CD8-positive, alpha-beta memory T cell (primary cell): ENCODE results near the gene RBSN. TPM values are rescaled to one million over a fixed set of nuclear protein-coding genes. Genes with fewer than 3 reads are reported as not detected.
A peak's percentile ranks its signal among the peaks of the same experiment; 100 is the strongest.

Source experiments
- CTCF ChIA-PET: fragments of 350-600 bp; sonication (Branson Sonifier 250); formaldehyde crosslinking; loops from one replicate; lab custom pipeline; 2021; ENCODE audit warnings: antibody characterized with exemption; lab: Charles Lee
- POLR2A ChIA-PET: fragments of 350-600 bp; sonication (Branson Sonifier 250); formaldehyde crosslinking; loops from one replicate; lab custom pipeline; 2021; ENCODE audit warnings: antibody characterized with exemption; lab: Charles Lee
- DNase-seq, 5 donors: peaks; one replicate each; pipeline versions ENCODE4 v3.0.0 to v3.0.0-alpha.2; 2020 to 2022; ENCODE audit warnings: mixed read lengths in 1 of 5
- H3K27ac ChIP-seq: one replicate; pipeline ENCODE4 v1.7.0; 2013; ENCODE audit warnings: low read depth, mild to moderate bottlenecking, low read length, moderate library complexity
- H3K27me3 ChIP-seq: 2 replicates; pipeline ENCODE4 v1.7.0; 2013; ENCODE audit warnings: low read length, mild to moderate bottlenecking; ENCODE audit not compliant: insufficient read depth, poor library complexity, severe bottlenecking
- H3K36me3 ChIP-seq: 2 replicates; pipeline ENCODE4 v1.7.0; 2013; ENCODE audit warnings: mild to moderate bottlenecking, low read length, moderate library complexity; ENCODE audit not compliant: insufficient read depth
- H3K4me1 ChIP-seq: 2 replicates; pipeline ENCODE4 v1.7.0; 2013; ENCODE audit warnings: mild to moderate bottlenecking, low read length, moderate library complexity; ENCODE audit not compliant: insufficient read depth
- H3K4me3 ChIP-seq: 2 replicates; pipeline ENCODE4 v1.7.0; 2013; ENCODE audit warnings: mild to moderate bottlenecking, low read length
- H3K9me3 ChIP-seq: 2 replicates; pipeline ENCODE4 v1.7.0; 2013; ENCODE audit warnings: mild to moderate bottlenecking, low read length
- H3K27ac Mint-ChIP-seq, 8 donors: one replicate each; pipeline ENCODE4 v1.8.0; 2020 to 2021; ENCODE audit warnings: mixed read lengths in 8 of 8, mild to moderate bottlenecking in 6 of 8, inconsistent platforms in 3 of 8, moderate library complexity in 3 of 8
- H3K27me3 Mint-ChIP-seq, 2 donors: one replicate each; pipeline ENCODE4 v1.8.0; 2020 to 2021; ENCODE audit warnings: mixed read lengths in 2 of 2, mild to moderate bottlenecking in 1 of 2, moderate library complexity in 1 of 2
- H3K36me3 Mint-ChIP-seq, 3 donors: one replicate each; pipeline ENCODE4 v1.8.0; 2020 to 2021; ENCODE audit warnings: mixed read lengths in 3 of 3, inconsistent platforms in 1 of 3, mild to moderate bottlenecking in 1 of 3
- H3K4me1 Mint-ChIP-seq, 3 donors: one replicate each; pipeline ENCODE4 v1.8.0; 2020 to 2021; ENCODE audit warnings: mixed read lengths in 3 of 3, inconsistent platforms in 1 of 3, mild to moderate bottlenecking in 1 of 3
- H3K4me3 Mint-ChIP-seq, 7 donors: one replicate each; pipeline ENCODE4 v1.8.0; 2020 to 2021; ENCODE audit warnings: mixed read lengths in 7 of 7, mild to moderate bottlenecking in 6 of 7, moderate library complexity in 4 of 7, inconsistent platforms in 2 of 7
- H3K9me3 Mint-ChIP-seq, 5 donors: one replicate each; pipeline ENCODE4 v1.8.0; 2020 to 2022; ENCODE audit warnings: mixed read lengths in 5 of 5, mild to moderate bottlenecking in 3 of 5, moderate library complexity in 2 of 5, inconsistent platforms in 1 of 5
- polyA plus RNA-seq: library from polyadenylated mRNA; unstranded; fragments of 300-500 nt; fragmentation: Illumina TruSeq; gene quantifications from one replicate; pipeline ENCODE4 v1.2.3, GENCODE V29; 2021
- total RNA-seq, 2 experiments: library from RNA; stranded (reverse); gene quantifications; one replicate each; pipeline ENCODE4 v1.2.3, GENCODE V29; 2021

RBSN gene
- total and polyA plus RNA-seq, 3 experiments from 2014 or later, result 12.2 to 19.0 (median 12.5) TPM

DNA sequence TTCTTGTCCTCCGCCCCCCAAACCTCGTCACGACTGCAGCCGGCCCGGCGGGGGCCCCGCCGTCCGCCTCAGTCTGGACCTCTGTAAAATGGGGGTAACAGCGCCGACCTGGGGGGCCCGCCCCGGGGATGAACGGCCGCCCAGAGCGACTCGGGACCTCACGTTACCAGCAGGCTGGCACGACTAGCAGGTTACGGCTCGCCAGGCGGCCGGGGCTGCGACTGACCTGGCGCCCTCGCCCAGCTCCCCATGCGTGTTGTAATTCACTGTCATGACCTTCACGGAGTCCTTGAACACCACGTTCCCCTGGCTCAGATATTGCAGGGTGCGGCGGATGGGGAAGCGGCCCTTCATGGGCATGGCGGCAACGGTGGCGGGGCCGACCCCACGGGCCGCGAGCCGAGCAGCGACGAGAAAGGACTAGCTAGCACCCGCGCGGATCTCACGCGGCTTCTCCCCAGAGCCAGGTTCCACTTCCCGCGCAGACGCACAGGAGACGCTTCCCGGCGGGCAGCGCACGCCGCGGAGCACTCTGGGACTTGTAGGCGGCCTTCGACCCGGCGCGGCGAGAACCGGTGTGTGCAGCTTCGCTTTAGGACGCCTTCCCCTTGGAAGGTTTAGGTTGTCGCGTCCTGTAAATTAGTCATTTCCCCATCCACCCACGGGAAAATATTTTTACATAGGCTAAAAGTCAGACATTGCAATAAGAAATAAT, 34.0 kb downstream of the RBSN start, which contains the start of gene MRPS25:
Gene MRPS25, minus strand, starts transcription at position 481 of the 715 bp plus-strand sequence. Its CDS starts 121 bp downstream, at position 360.
- peak within 1 kb of the TSS; percentile 65 for H3K4me3 ChIP-seq

DNA sequence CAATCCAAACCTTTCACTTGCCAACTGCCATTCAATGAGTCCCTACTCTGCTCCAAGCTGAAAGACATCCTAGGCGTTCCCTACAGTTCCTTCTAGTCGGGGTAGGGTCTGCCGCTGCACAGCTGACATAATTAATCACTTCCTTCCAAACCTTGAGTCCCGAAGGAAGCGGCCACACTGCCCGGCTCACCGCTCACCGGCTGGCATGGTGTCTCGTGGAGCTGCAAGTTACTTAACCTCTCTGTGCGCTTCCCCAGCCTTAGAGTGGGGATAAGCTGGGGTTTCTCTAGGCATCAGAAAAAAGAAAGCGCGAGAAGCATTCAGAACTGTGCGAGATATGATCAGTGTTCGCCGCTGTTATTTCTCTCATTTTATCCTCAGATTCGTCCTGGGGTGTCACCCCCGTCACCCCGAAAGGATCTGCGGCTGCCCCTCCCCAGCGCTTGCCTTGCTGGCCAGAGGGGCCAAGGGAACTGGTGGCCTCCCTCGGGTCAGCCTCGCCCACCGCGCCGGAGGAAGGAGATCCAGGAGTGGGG, 34.6 kb downstream of the RBSN start:
- H3K27me3 ChIP-seq, result no peaks in the 10 kb centered on the region
- peak overlapping the region in 7 of 8 donors; percentile 47 to 98 (median 86) for H3K27ac Mint-ChIP-seq
- H3K4me1 Mint-ChIP-seq, result peaks cover 30 to 37% (median 37%) of the 10 kb centered on the region in 3 donors
- H3K4me1 ChIP-seq, result peaks cover 16% of the 10 kb centered on the region
- no peaks in the 10 kb centered on the region for H3K9me3 Mint-ChIP-seq
- H3K4me3 Mint-ChIP-seq, result peak overlapping the region; percentile 93 to 99 (median 97)
- H3K27me3 Mint-ChIP-seq, result no peaks in the 10 kb centered on the region
- peak overlapping the region; percentile 83 for H3K27ac ChIP-seq
- H3K36me3 Mint-ChIP-seq, result peaks cover 0 to 14% (median 1%) of the 10 kb centered on the region in 3 donors
- no peaks in the 10 kb centered on the region for H3K9me3 ChIP-seq
- peaks cover 4% of the 10 kb centered on the region for H3K36me3 ChIP-seq
- H3K4me3 ChIP-seq, result peak overlapping the region; percentile 65
- POLR2A ChIA-PET, result interaction anchor here (0.9 to 2.6 kb wide), 6 partner anchors 10 to 1659 kb away, joined by 3 to 19 read pairs (median 4); partner anchors contain the start of genes CAPN7, CCDC174, NR2C2 and RBSN
- DNase-seq, result no peak
- CTCF ChIA-PET, result interaction anchor here (0.7 to 2.4 kb wide), 7 partner anchors 9 to 118 kb away, joined by 3 to 11 read pairs (median 3); partner anchors contain the start of gene RBSN

More for the DNA sequence above, 34.0 kb downstream of the RBSN start, which contains the start of gene MRPS25:
- CTCF ChIA-PET, result interaction anchor here (0.9 to 2.4 kb wide), 8 partner anchors 10 to 144 kb away, joined by 3 to 11 read pairs (median 3); partner anchors contain the start of gene RBSN
- Histone ChIP-seq H3K27me3 (no peaks in the 10 kb centered on the region), H3K9me3 (no peaks in the 10 kb centered on the region), H3K27ac (peak within 1 kb of the TSS; percentile 83), H3K4me1 (peaks cover 16% of the 10 kb centered on the region), H3K36me3 (no peaks in the 10 kb centered on the region)
- H3K4me1 Mint-ChIP-seq, result peaks cover 27 to 31% (median 31%) of the 10 kb centered on the region in 3 donors
- H3K27ac Mint-ChIP-seq, result peak within 1 kb of the TSS; percentile 85 to 98 (median 95)
- no peaks in the 10 kb centered on the region for H3K27me3 Mint-ChIP-seq
- peak within 1 kb of the TSS; percentile 93 to 99 (median 97) for H3K4me3 Mint-ChIP-seq
- H3K9me3 Mint-ChIP-seq, result no peaks in the 10 kb centered on the region
- peaks cover 0 to 8% (median 0%) of the 10 kb centered on the region in 3 donors for H3K36me3 Mint-ChIP-seq
- POLR2A ChIA-PET, result interaction anchor here (0.6 to 2.6 kb wide), 7 partner anchors 10 to 1660 kb away, joined by 3 to 19 read pairs (median 3); partner anchors contain the start of genes CAPN7, CCDC174, NR2C2 and RBSN
- peak; percentile 83 to 93 (median 85) for DNase-seq

DNA sequence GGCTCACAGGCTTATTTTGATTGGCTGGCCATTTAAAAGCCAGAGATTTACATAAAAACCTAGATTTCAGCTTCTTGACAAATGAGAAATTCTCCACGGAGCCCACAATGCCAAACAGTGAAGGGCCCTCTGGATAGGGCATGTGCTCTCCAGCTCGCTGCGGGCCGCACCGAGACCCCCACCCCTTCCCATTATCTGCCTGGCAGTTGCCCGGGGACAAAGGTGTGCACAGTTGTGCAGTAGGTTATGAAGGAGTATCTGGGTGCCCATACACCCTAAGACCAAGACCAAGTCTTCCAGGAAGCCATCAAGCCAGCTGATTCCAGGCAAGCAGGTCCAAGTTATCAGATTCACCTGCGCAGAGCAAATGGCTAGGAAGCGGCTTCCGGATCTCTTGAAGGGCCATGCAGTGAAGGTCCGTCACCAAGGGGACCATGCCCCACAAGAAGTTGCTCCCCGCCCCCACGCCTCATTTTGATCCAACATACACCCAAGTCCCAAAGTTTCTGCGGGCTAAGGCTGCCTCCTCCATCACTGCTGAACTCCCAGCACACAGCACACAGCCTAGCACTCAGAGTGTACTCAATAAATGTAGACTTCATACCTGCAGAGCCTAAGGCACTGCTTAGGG, 35.2 kb downstream of the RBSN start:
- Histone ChIP-seq H3K36me3 (peaks cover 10% of the 10 kb centered on the region), H3K9me3 (no peaks in the 10 kb centered on the region), H3K4me3 (peak overlapping the region; percentile 65), H3K27me3 (no peaks in the 10 kb centered on the region), H3K27ac (peak overlapping the region; percentile 83), H3K4me1 (peaks cover 16% of the 10 kb centered on the region)
- Mint-ChIP-seq H3K36me3 (peaks cover 0 to 20% (median 1%) of the 10 kb centered on the region in 3 donors), H3K4me1 (peaks cover 30 to 37% (median 37%) of the 10 kb centered on the region in 3 donors), H3K4me3 (peak overlapping the region; percentile 93 to 99 (median 97)), H3K27ac (peak overlapping the region in 7 of 8 donors; percentile 47 to 98 (median 85)), H3K27me3 (no peaks in the 10 kb centered on the region), H3K9me3 (no peaks in the 10 kb centered on the region)
- ChIA-PET POLR2A (interaction anchor here (1.6 to 2.6 kb wide), 2 partner anchors 9 to 35 kb away, joined by 5 to 19 read pairs; partner anchors contain the start of gene RBSN), CTCF (interaction anchor here (0.7 to 2.4 kb wide), 4 partner anchors 8 to 117 kb away, joined by 3 to 11 read pairs (median 3); no protein-coding TSS in a partner anchor)
- DNase-seq, result no peak

DNA sequence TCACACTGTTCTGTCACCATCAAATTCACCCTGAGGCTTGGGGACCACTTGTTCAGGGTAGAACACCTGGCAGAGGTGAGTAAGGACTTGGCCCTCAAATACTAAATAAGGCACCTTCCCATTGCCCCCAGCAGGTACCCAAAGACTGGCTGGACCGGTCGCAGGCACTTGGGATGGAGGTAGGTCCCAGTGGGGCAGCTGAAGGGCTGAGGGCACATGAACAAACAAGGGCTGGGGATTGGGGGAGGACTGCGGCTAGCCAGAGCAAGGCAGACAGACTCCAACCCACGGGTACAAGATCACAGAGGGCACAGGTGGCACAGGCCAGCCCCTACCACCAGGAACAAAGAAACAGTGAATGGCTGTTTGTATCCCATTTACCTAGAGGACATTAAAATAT, 35.7 kb downstream of the RBSN start:
- Histone ChIP-seq H3K4me1 (peaks cover 16% of the 10 kb centered on the region), H3K27ac (no peak overlapping the region), H3K4me3 (no peak overlapping the region), H3K36me3 (peaks cover 13% of the 10 kb centered on the region), H3K9me3 (no peaks in the 10 kb centered on the region), H3K27me3 (no peaks in the 10 kb centered on the region)
- Mint-ChIP-seq H3K27ac (peak overlapping the region in 4 of 8 donors; percentile 11 to 68 (median 52)), H3K27me3 (no peaks in the 10 kb centered on the region), H3K36me3 (peaks cover 0 to 25% (median 7%) of the 10 kb centered on the region in 3 donors), H3K4me1 (peaks cover 30 to 37% (median 37%) of the 10 kb centered on the region in 3 donors), H3K4me3 (peak overlapping the region; percentile 93 to 99 (median 97)), H3K9me3 (no peaks in the 10 kb centered on the region)
- DNase-seq, result no peak
- ChIA-PET POLR2A (interaction anchor here (2.6 kb wide), 1 partner anchor 35 kb away, joined by 19 read pairs; the partner anchor contains the start of gene RBSN), CTCF (no interaction called here)

DNA sequence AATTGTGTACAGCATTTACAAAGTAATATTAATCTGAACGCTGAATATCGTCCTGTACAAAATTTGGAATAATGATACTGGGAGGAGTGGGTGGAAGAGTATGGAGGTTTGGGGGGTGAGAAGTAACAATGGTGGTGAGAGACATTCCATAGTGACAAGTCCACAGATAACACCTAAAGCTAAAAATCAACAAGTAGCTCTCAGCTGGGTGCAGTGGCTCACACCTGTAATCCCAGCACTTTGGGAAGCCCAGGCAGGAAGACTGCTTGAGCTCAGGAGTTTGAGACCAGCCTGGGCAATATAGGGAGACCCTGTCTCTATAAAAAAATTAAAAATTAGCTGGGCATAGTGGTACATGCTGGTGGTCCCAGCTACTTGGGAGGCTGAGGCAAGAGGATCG, 38.9 kb downstream of the RBSN start:
- peaks cover 0 to 1% of the 10 kb centered on the region in 2 donors for H3K27me3 Mint-ChIP-seq
- peak overlapping the region in 3 of 8 donors; percentile 3 to 76 (median 55) for H3K27ac Mint-ChIP-seq
- DNase-seq, result no peak
- H3K36me3 Mint-ChIP-seq, result peaks cover 5 to 45% (median 11%) of the 10 kb centered on the region in 3 donors
- POLR2A ChIA-PET, result interaction anchor here (0.6 kb wide), 1 partner anchor 25 kb away, joined by 4 read pairs; no protein-coding TSS in a partner anchor
- Histone ChIP-seq H3K4me1 (peaks cover 18% of the 10 kb centered on the region), H3K27me3 (no peaks in the 10 kb centered on the region), H3K36me3 (peaks cover 16% of the 10 kb centered on the region), H3K9me3 (no peaks in the 10 kb centered on the region), H3K27ac (no peak overlapping the region), H3K4me3 (no peak overlapping the region)
- H3K4me3 Mint-ChIP-seq, result peak overlapping the region in 2 of 7 donors; percentile 40 to 56
- H3K4me1 Mint-ChIP-seq, result peaks cover 35 to 52% (median 43%) of the 10 kb centered on the region in 3 donors
- CTCF ChIA-PET, result interaction anchor here (1.1 to 1.4 kb wide), 2 partner anchors 9 to 139 kb away, joined by 4 to 5 read pairs; no protein-coding TSS in a partner anchor
- H3K9me3 Mint-ChIP-seq, result no peaks in the 10 kb centered on the region

DNA sequence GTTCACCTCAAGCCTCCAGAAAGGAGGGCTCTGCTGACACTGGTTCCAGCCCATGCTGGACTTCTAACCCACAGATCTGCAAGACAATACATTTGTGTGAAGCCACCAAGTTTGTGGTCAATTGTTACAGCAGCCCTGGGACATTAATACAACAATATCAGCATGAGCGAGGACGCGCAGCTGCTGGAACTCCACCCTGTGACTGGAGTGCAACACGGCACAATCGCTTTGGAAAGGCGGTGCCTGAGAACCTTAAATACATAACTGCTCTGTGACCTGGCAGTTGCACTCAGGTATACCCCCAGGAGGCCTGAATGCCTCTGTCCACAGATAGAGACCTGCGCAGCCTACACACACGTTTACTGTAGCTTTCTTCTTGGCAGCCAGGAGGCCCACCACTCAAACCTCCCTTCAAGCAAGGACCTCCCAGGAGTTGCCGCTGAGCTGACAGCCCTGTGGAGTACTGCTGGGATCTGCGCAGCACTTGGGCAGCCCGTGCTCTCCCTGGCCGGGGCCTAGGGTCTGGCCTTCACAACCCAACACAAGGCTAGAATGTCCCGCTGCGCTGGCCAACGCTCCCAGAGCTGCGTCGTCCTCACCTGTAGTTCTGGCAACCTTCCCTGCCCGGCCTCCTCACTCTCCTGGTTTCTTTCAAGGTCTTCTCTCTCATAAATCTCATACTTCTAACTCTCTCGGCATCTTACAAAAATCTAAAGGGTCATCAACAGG, 42.1 kb downstream of the RBSN start:
- H3K9me3 ChIP-seq, result no peaks in the 10 kb centered on the region
- Mint-ChIP-seq H3K9me3 (no peaks in the 10 kb centered on the region), H3K27ac (peak overlapping the region in 1 of 8 donors; percentile 12), H3K4me1 (peaks cover 33 to 54% (median 52%) of the 10 kb centered on the region in 3 donors), H3K27me3 (peaks cover 0 to 1% of the 10 kb centered on the region in 2 donors), H3K4me3 (no peak overlapping the region), H3K36me3 (peaks cover 5 to 59% (median 13%) of the 10 kb centered on the region in 3 donors)
- ChIA-PET POLR2A (no interaction called here), CTCF (no interaction called here)
- peaks cover 16% of the 10 kb centered on the region for H3K36me3 ChIP-seq
- H3K27me3 ChIP-seq, result no peaks in the 10 kb centered on the region
- DNase-seq, result no peak
- peaks cover 6% of the 10 kb centered on the region for H3K4me1 ChIP-seq
- H3K27ac ChIP-seq, result no peak overlapping the region
- no peak overlapping the region for H3K4me3 ChIP-seq
